SH-SY5Y (cell line): ENCODE measurements around the gene ERP29.

Source experiments
- GATA2 ChIP-seq: IDR thresholded peaks from 2 replicates; pipeline ENCODE4 v1.6.1; 2011; ENCODE audit warnings: mild to moderate bottlenecking, low read depth, low read length
- GATA3 ChIP-seq: IDR thresholded peaks from 2 replicates; pipeline ENCODE4 v1.6.1; 2011; ENCODE audit warnings: low read depth, mild to moderate bottlenecking, low read length, moderate library complexity

The ERP29 gene

DNA sequence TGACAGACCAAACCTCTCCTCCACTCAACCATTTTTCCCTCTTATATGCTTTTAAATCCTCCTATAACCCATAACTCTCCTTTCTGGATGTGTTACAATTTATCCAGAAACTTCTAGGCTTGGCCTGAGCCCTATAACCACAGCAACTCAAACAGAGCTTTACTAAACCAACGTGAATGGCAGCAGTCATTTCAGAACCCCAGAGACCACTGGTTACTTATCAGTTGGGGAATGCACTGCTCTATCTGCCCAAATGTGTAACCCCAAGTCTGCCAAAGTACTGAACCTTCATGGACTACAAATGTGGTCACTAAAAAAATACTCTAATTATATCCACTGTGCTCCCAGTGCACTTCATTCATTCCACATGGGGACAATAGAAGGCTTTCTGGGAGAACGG, 53.3 kb downstream of the ERP29 start:
- no peak for TF ChIP-seq GATA3
- no peak for TF ChIP-seq GATA2
